GM18870 (cell line): ENCODE data around the gene COX4I1.

Source experiments
- ATAC-seq: cut with Tn5 transposase; IDR thresholded peaks from one replicate; pipeline ENCODE4 v1.9.1; 2021; ENCODE audit warnings: moderate library complexity; ENCODE audit not compliant: unreplicated experiment

The COX4I1 gene

DNA sequence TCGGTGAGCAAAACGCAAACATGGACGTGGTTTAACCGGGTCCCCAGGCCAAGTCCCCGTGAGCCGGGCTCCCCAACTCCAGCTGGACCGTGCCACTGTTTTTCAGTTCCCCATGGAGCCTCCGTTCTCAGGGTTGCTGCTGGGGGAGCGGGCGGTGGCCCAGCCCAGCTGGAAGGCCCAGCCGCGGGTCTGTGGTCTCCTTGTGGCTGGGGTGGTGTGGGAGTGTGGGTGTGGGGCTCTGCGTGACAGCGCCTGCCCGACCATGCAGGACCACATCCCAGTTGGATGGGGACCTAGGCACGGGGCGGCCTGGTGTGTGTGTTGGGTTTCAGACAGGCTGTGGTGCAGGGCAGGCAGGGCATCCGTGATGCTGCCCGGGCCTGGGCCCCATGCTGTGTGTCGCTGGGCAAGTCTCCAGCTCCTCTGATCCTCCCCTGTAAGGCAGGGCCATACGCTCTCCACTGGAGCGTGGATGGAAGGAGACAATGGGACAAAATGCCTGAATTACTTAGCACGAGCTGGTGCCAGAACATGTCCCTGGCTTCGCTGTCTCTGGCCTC is 40.3 kb downstream of the COX4I1 start:
- ATAC-seq: no peak

- no peak for ATAC-seq
Observed at GRCh38 chr16:85840395-85840794, 40.9 kb downstream of the COX4I1 start.

DNA sequence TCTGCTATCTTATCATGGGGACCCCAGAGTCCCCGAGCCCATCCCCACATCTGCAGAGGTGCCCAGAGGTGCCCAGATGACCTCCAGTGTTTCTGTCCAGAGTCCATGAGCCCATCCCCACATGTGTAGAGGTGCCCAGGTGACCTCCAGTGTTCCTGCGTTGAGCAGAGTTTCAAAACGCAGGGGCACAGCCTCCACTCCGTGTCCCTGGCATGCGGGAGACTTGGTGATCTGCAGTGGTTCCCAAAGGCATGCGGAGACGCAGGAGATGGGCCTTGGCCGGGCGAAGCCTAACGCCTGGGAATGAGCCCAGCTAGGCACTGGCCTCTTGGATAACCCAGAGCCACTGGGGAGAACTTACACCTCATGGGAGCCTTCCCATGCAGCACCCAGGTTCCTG is 41.3 kb downstream of the COX4I1 start:
- no peak for ATAC-seq

DNA sequence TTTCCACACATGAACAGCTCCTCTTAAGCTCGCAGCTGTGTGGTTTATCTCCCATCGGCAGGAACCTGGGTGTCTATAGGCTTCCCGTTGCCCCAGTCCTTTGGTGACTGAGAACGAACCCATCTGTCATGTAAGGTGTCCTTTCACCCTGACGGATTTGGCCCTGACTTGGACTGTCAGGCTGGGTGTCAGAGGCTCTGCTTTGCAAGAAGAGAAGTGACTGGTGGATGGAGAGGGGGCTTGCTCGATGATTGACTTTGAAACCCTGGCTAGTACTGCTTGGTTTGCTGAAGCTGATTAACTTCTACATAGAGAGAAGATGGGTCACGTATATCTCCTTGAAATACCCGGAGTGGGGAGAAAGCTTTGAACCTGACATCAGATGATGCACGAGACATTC is 42.9 kb downstream of the COX4I1 start:
- no peak for ATAC-seq

DNA sequence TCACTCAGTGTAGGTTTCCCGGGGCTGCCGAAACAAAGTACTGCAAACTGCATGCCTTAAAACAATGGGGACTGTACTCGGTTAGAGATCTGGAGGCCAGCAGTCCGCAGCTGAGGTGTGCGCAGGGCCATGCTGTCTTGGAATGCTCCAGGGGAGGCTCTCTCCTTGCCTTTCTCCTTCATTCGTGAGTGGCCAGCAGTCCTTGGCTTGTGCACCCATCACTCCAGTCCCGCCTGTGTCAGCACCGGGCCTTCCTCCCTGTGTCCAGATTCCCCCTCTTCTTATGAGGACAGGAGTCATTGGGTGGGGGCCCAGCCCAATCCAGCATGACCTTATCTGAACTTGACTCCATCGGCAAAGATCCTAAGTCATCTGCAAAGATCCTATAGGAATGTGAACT is 43.4 kb downstream of the COX4I1 start:
- ATAC-seq: no peak

DNA sequence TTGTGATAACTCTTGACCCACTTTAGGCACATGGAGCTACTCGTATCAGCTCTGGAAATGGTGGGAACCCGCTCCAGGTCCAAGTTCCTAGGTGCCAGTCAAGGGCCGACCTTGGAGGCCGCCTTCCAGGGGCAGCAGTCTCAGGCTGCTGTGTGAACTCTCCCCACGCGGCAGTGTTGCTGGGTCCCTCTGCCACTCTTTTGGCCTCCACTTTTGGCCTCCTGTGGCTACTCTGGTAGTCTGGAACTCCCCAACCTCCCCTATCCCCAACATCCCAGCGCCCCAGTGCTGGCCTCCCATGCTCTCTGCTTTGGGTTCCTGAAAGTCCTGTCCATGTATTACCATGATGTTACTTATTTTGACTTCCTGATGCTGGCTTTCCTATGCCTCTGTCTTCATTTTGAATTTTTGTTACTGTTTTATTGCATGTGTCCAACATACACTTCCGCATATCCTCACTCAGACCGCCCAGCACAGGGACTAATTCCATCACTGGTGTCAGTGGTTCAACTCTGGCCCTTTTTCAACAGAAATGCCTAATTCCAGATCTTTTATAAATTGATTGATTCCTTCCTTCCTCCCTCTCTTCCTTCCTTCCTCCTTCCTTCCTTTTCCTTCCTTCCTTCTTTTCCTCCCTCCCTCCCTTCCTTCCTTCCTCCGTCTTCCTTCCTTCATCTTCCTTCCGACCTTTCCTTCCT is 44.1 kb downstream of the COX4I1 start:
- no peak for ATAC-seq

DNA sequence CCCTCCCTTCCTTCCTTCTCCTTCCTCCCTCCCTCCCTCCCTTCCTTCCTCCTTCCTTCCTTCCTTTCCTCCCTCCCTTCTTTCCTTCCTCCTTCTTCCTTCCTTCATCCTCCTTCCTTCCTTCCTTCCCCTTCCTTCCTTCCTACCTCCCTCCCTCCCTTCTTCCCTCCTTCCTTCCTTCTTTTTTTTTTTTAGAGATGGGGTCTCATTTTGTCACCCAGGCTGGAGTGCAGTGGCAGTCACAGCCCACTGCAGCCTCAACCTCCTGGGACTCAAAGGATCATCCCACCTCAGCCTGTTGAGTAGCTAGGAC is 44.6 kb downstream of the COX4I1 start:
- no peak for ATAC-seq

DNA sequence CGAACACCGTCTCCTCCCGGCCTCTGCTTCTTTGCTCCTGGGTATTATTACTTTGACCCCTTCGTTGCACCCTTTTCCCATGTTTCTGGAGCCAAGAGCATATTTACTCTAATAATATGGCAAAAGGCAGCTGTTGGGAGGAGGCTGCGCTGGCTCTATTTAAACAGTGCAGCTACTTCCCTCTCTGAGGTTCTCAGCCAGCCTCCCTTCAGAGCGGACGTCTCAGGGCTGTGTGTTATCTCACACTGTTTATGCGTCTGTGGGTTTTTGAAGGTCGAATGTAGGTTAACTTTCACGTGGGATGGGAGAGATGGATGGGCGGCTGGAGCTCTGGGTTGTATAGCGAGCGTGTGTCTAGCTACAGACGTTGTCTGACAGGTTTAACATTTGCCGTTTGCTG is 45.3 kb downstream of the COX4I1 start:
- no peak for ATAC-seq

GRCh38 chr16:85845266-85845665 is 45.8 kb downstream of the COX4I1 start:
- ATAC-seq: no peak

GRCh38 chr16:85846461-85846860 is 47.0 kb downstream of the COX4I1 start:
- no peak for ATAC-seq

GRCh38 chr16:85847036-85847435 is 47.5 kb downstream of the COX4I1 start:
- ATAC-seq: no peak

- ATAC-seq: no peak
Observed at GRCh38 chr16:85847681-85848601, 48.4 kb downstream of the COX4I1 start.

DNA sequence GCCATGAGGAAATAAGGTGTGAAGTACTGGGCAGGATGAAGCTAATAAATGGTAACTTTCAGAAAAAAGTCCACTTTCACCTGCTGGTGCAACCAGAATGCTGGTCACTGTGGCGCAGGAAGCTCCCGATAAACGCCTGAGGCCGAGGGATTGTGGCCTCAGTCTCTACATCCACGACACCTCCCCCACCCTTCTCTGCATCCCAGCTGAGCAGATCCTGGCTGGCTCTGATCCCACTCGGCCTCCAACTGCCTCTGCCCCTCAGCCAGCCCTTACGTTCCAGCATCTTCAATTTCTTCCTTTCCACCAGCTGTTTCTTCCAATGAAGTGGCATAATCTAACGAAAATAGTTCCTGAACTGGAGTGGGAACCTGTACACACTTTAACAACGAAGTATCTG is 49.5 kb downstream of the COX4I1 start:
- ATAC-seq: no peak

GRCh38 chr16:85849388-85849787 is 49.9 kb downstream of the COX4I1 start:
- no peak for ATAC-seq

DNA sequence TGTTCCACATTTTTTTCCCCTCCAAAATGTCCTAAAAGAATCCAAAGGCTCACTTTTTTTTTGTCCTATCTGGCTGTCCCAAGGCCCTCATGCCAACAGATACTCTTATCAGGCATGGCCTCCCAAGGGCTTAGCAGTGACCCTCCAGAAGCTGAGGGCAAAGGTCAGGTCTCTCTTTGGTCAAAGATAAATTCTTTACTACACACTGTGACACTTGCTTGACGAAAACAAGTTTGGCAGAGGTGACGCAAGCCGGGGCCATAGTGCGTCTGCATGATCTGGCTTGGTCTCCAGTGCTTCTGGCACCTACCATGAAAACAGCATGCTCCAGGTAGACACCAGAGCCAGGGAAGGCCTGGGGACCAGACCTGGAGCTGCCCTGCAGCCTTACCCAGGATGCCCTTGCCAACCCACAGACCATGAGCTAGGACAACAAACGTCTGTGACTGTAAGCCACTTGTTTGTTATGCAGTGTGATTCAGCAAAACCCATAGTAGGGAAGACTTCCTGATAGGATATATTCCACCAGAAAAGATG is 50.9 kb downstream of the COX4I1 start:
- ATAC-seq: no peak

GRCh38 chr16:85851034-85851785 is 51.7 kb downstream of the COX4I1 start:
- ATAC-seq: no peak

- ATAC-seq: no peak
Observed at GRCh38 chr16:85853547-85854545, 54.4 kb downstream of the COX4I1 start.

DNA sequence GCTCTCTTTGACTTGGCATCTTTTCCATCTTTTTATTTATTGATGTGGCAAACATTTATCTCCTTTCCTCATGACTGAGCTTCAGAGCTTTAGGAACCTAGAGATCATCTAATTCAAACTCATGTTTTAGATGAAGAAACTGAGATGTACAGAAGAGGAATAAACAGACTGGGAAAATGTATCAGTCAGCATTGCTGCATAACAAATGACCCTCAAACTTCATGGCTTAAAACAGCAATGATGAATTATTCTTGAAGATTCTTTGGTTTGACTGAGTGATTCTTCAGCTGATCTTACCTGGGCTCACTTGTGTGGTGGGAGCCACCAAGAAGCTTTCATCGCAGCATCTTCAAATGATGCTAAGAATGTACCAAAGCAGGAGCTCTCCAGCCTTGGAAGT is 55.4 kb downstream of the COX4I1 start:
- no peak for ATAC-seq

GRCh38 chr16:85856079-85856478 is 56.6 kb downstream of the COX4I1 start:
- no peak for ATAC-seq

- ATAC-seq: no peak
Observed at GRCh38 chr16:85856585-85856984, 57.1 kb downstream of the COX4I1 start.
